ENCODE measurements around the gene GAK.

DNA sequence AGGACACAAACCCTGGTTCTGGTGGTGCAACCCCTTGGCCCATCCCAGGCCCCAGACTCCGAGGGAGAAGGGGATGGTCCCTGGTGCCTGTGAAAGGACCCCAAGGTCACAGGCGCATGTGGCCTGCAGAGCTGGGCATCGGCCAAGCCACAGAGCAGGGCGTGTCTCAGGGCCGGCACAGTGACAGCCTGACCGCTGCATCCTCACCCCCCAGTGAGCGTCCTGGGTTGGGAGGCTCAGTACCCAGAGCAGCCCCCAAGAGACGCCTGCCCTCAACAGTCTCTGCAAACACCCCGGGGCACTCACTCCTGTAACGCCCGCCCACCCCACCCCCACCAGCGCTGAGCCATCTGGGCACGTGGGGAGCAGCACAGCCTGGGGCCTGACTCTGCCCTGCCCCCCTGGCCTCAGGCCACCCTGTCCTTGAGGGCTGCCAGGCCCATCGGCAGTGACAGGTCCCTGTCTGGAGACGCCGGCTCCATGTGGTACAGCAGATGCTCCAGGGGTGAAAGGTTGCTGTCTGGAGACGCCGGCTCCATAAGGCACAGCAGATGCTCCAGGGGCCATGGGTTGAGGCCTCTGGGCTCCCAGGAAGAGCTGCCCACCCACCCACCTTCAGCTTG is 81.7 kb downstream of the GAK start:
- TF ChIP-seq POLR2A (IDR thresholded peaks at IDR 0.05) (no peak), POLR2AphosphoS5 (IDR thresholded peaks at IDR 0.05) (peak in 1 of 3 donors; percentile 56)
- TF ChIP-seq, protein P1, sequence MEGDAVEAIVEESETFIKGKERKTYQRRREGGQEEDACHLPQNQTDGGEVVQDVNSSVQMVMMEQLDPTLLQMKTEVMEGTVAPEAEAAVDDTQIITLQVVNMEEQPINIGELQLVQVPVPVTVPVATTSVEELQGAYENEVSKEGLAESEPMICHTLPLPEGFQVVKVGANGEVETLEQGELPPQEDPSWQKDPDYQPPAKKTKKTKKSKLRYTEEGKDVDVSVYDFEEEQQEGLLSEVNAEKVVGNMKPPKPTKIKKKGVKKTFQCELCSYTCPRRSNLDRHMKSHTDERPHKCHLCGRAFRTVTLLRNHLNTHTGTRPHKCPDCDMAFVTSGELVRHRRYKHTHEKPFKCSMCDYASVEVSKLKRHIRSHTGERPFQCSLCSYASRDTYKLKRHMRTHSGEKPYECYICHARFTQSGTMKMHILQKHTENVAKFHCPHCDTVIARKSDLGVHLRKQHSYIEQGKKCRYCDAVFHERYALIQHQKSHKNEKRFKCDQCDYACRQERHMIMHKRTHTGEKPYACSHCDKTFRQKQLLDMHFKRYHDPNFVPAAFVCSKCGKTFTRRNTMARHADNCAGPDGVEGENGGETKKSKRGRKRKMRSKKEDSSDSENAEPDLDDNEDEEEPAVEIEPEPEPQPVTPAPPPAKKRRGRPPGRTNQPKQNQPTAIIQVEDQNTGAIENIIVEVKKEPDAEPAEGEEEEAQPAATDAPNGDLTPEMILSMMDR (IDR thresholded peaks at IDR 0.05 in 8 of 11, conservative IDR thresholded peaks at IDR 0.05 in 3 of 11), result no peak

Measured in spleen (tissue), 7 donors.